H1 (cell line): Measurements from ENCODE around the gene CAPN14.

Source experiments
- ATF3 ChIP-seq: IDR thresholded peaks from 2 replicates; pipeline ENCODE4 v1.6.1; 2011; ENCODE audit warnings: low read depth, mild to moderate bottlenecking, low read length; ENCODE audit not compliant: insufficient read depth
- CTCF ChIP-seq, 3 experiments: IDR thresholded peaks; 1 replicate in 2 of 3; 2 replicates in 1 of 3; pipeline versions ENCODE4 v1.5.1 to v1.6.1; 2011; ENCODE audit warnings: low read length in 3 of 3, mild to moderate bottlenecking in 3 of 3, inconsistent platforms in 2 of 3, low read depth in 1 of 3, moderate library complexity in 1 of 3; ENCODE audit not compliant: insufficient read depth in 1 of 3; ENCODE audit errors: control extremely low read depth in 1 of 3
- EP300 ChIP-seq, 2 experiments: IDR thresholded peaks; 1 replicate in 1 of 2; 2 replicates in 1 of 2; pipeline ENCODE4 v1.6.1; 2011 to 2012; ENCODE audit warnings: low read depth in 2 of 2, low read length in 2 of 2, mild to moderate bottlenecking in 2 of 2, borderline replicate concordance in 1 of 2, inconsistent platforms in 1 of 2, moderate library complexity in 1 of 2
- EZH2 ChIP-seq: fragments of 200-600 bp; sonication (generic); IDR thresholded peaks from 2 replicates; pipeline ENCODE4 v1.7.1; 2012; ENCODE audit warnings: low read depth, mild to moderate bottlenecking, moderate library complexity, low read length, inconsistent platforms; ENCODE audit not compliant: severe bottlenecking
- FOSL1 ChIP-seq: IDR thresholded peaks from 2 replicates; pipeline ENCODE4 v1.6.1; 2011; ENCODE audit warnings: mild to moderate bottlenecking, low read depth, low read length, moderate library complexity; ENCODE audit not compliant: insufficient read depth
- JUND ChIP-seq: IDR thresholded peaks from 2 replicates; pipeline ENCODE4 v1.6.1; 2011; ENCODE audit warnings: mild to moderate bottlenecking, improper control_type of control experiment, low read length
- POLR2A ChIP-seq, 2 experiments: IDR thresholded peaks; 1 replicate in 1 of 2; 2 replicates in 1 of 2; pipeline ENCODE4 v1.6.1; 2011; ENCODE audit warnings: low read depth in 2 of 2, low read length in 2 of 2, mild to moderate bottlenecking in 2 of 2; ENCODE audit errors: control extremely low read depth in 1 of 2
- POLR2AphosphoS5 ChIP-seq: IDR thresholded peaks from 2 replicates; pipeline ENCODE4 v1.6.1; 2011; ENCODE audit warnings: low read depth, low read length
- RXRA ChIP-seq: IDR thresholded peaks from 2 replicates; pipeline ENCODE4 v1.6.1; 2011; ENCODE audit warnings: low read depth, mild to moderate bottlenecking, low read length, moderate library complexity; ENCODE audit not compliant: insufficient read depth
- SAP30 ChIP-seq: fragments of 300-600 bp; sonication (generic); IDR thresholded peaks from 2 replicates; pipeline ENCODE4 v1.7.1; 2012; ENCODE audit warnings: low read length, moderate library complexity, mild to moderate bottlenecking, inconsistent platforms; ENCODE audit not compliant: insufficient read depth, insufficient replicate concordance
- SP1 ChIP-seq: IDR thresholded peaks from 2 replicates; pipeline ENCODE4 v1.6.1; 2011; ENCODE audit warnings: low read depth, low read length
- TBP ChIP-seq: IDR thresholded peaks from 2 replicates; pipeline ENCODE4 v1.6.1; 2011; ENCODE audit warnings: low read depth, low read length, improper control_type of control experiment
- TEAD4 ChIP-seq: IDR thresholded peaks from 2 replicates; pipeline ENCODE4 v1.6.1; 2012; ENCODE audit warnings: low read depth, low read length, inconsistent platforms, mixed read lengths
- YY1 ChIP-seq: IDR thresholded peaks from 2 replicates; pipeline ENCODE4 v1.6.1; 2011; ENCODE audit warnings: low read depth, mild to moderate bottlenecking, low read length

GRCh38 chr2:31221544-31221943, 4.2 kb upstream of the CAPN14 start:
- TF ChIP-seq CTCF (IDR thresholded peaks at IDR 0.05; ENCODE audit: control extremely low read depth in 1 of 3, insufficient read depth in 1 of 3, low read depth in 1 of 3, low read length in 3 of 3) (no peak), POLR2A (IDR thresholded peaks at IDR 0.05; ENCODE audit: control extremely low read depth in 1 of 2, low read depth in 2 of 2, low read length in 2 of 2) (no peak), FOSL1 (no peak), EP300 (IDR thresholded peaks at IDR 0.05; ENCODE audit: borderline replicate concordance in 1 of 2, low read depth in 2 of 2, low read length in 2 of 2) (no peak), SAP30 (no peak), TBP (no peak), TEAD4 (no peak), RXRA (no peak), JUND (no peak), SP1 (no peak), POLR2AphosphoS5 (no peak), ATF3 (no peak), YY1 (no peak), EZH2 (no peak)
